Endothelial cell of umbilical vein (primary cell): ENCODE measurements around the gene NMRAL1. TPM values are rescaled to one million over a fixed set of nuclear protein-coding genes. Genes with fewer than 3 reads are reported as not detected.

Source experiments
- BruUV-seq: library from RNA; stranded (reverse); fragments of 400-500 nt; replicated peaks from 2 replicates; lab custom pipeline; 2021; lab: Mats Ljungman, UMichigan
- CTCF ChIA-PET: fragments of 300-600, 350-600 bp; sonication (Branson Sonifier 250); formaldehyde crosslinking; loops from one replicate; lab custom pipeline; 2021; ENCODE audit warnings: antibody characterized with exemption, inconsistent platforms; lab: Charles Lee
- POLR2A ChIA-PET: fragments of 300-600, 350-600 bp; sonication (Branson Sonifier 250); formaldehyde crosslinking; loops from one replicate; lab custom pipeline; 2021; ENCODE audit warnings: antibody characterized with exemption, inconsistent platforms; lab: Charles Lee
- DNase-seq: peaks from one replicate; pipeline ENCODE4 v3.0.0-alpha.2; 2011; ENCODE audit warnings: low read depth, low spot score
- FAIRE-seq: peaks from 2 replicates; lab custom pipeline; 2011; peaks lifted over from hg19 to GRCh38; lab: Jason Lieb, UNC
- H2AFZ ChIP-seq: 2 replicates; pipeline ENCODE4 v1.6.0; 2012; ENCODE audit warnings: low read depth, low read length, control low read depth, inconsistent platforms
- H3K27ac ChIP-seq: 2 replicates; pipeline ENCODE4 v1.5.1; 2011; ENCODE audit warnings: low read depth, mild to moderate bottlenecking, control low read depth, low read length, moderate library complexity; ENCODE audit not compliant: insufficient read depth
- H3K27me3 ChIP-seq, 2 experiments: 2 replicates each; pipeline versions ENCODE4 v1.6.0 to v1.6.1; 2011; ENCODE audit warnings: low read length in 2 of 2, mixed read lengths in 1 of 2; ENCODE audit not compliant: control insufficient read depth in 2 of 2, insufficient read depth in 2 of 2
- H3K36me3 ChIP-seq, 2 experiments: 2 replicates in 1 of 2; 3 replicates in 1 of 2; pipeline ENCODE4 v1.5.1; 2011; ENCODE audit warnings: low read length in 2 of 2, mild to moderate bottlenecking in 1 of 2, moderate library complexity in 1 of 2; ENCODE audit not compliant: control insufficient read depth in 2 of 2, insufficient read depth in 2 of 2; ENCODE audit errors: extremely low read depth in 1 of 2
- H3K4me1 ChIP-seq: 3 replicates; pipeline ENCODE4 v1.5.1; 2011; ENCODE audit warnings: mild to moderate bottlenecking, low read length; ENCODE audit not compliant: control insufficient read depth, insufficient read depth; ENCODE audit errors: extremely low read depth
- H3K4me2 ChIP-seq: 2 replicates; pipeline ENCODE4 v1.6.1; 2011; ENCODE audit warnings: low read length, control low read depth, mixed read lengths; ENCODE audit not compliant: insufficient read depth
- H3K4me3 ChIP-seq, 3 experiments: fragments of 200-600 bp in 1 of 3; sonication (generic), shearing (Covaris generic) in 1 of 3; replicated peaks in 1 of 3; 2 replicates each; pipeline ENCODE4 v1.5.1; 2011 to 2016; ENCODE audit warnings: control low read depth in 3 of 3, low read length in 3 of 3, mild to moderate bottlenecking in 2 of 3, inconsistent platforms in 1 of 3, low read depth in 1 of 3, moderate library complexity in 1 of 3; ENCODE audit not compliant: insufficient read depth in 1 of 3
- H3K79me2 ChIP-seq: 2 replicates; pipeline ENCODE4 v1.6.0; 2012; ENCODE audit warnings: low read length, inconsistent platforms; ENCODE audit not compliant: control insufficient read depth, insufficient read depth
- H3K9ac ChIP-seq: replicated peaks from 2 replicates; pipeline ENCODE3; 2011; ENCODE audit warnings: low read length, control low read depth; ENCODE audit not compliant: insufficient read depth; ENCODE audit errors: extremely low read depth
- H3K9me1 ChIP-seq: replicated peaks from 3 replicates; pipeline ENCODE4 v1.6.0; 2011; ENCODE audit warnings: mild to moderate bottlenecking, low read length; ENCODE audit not compliant: control insufficient read depth, insufficient read depth; ENCODE audit errors: extremely low read depth
- H3K9me3 ChIP-seq: replicated peaks from 2 replicates; pipeline ENCODE4 v1.5.1; 2012; ENCODE audit warnings: low read length, inconsistent platforms; ENCODE audit not compliant: control insufficient read depth, insufficient read depth
- H4K20me1 ChIP-seq: replicated peaks from 2 replicates; pipeline ENCODE3; 2011; ENCODE audit warnings: mild to moderate bottlenecking, low read length; ENCODE audit not compliant: control insufficient read depth, insufficient read depth; ENCODE audit errors: extremely low read depth
- CTCF ChIP-seq, 2 donors: IDR thresholded peaks; 1 replicate in 1 of 2; 2 replicates in 1 of 2; pipeline ENCODE4 v1.5.1; 2011; ENCODE audit warnings: low read length in 2 of 2, mild to moderate bottlenecking in 2 of 2, moderate library complexity in 2 of 2, control low read depth in 1 of 2, inconsistent platforms in 1 of 2, low read depth in 1 of 2; ENCODE audit not compliant: insufficient read depth in 1 of 2; ENCODE audit errors: extremely low read depth in 1 of 2
- EZH2 ChIP-seq: IDR thresholded peaks from 2 replicates; pipeline ENCODE4 v1.6.1; 2012; ENCODE audit warnings: borderline replicate concordance, low read depth, mild to moderate bottlenecking, moderate library complexity, low read length, inconsistent platforms; ENCODE audit not compliant: severe bottlenecking
- FOS ChIP-seq: IDR thresholded peaks from 2 replicates; pipeline ENCODE4 v1.6.1; 2011; ENCODE audit warnings: mild to moderate bottlenecking, low read length, moderate library complexity, borderline replicate concordance; ENCODE audit not compliant: insufficient read depth
- GATA2 ChIP-seq: IDR thresholded peaks from 2 replicates; pipeline ENCODE4 v1.7.0; 2011; ENCODE audit warnings: low read depth, mild to moderate bottlenecking, moderate library complexity, mixed read lengths, low read length; ENCODE audit not compliant: insufficient read length, insufficient read depth
- JUN ChIP-seq: IDR thresholded peaks from 2 replicates; pipeline ENCODE4 v1.6.1; 2011; ENCODE audit warnings: borderline replicate concordance, low read depth; ENCODE audit not compliant: insufficient read length, insufficient read depth
- MAX ChIP-seq: IDR thresholded peaks from 2 replicates; pipeline ENCODE4 v1.6.1; 2011; ENCODE audit not compliant: insufficient read depth, insufficient read length
- MYC ChIP-seq: IDR thresholded peaks from one replicate; pipeline ENCODE4 v1.6.1; 2011; ENCODE audit warnings: mild to moderate bottlenecking, low read depth, low read length
- POLR2A ChIP-seq: IDR thresholded peaks from 2 replicates; pipeline ENCODE4 v1.6.1; 2012; ENCODE audit warnings: low read depth, mild to moderate bottlenecking, control low read depth, low read length
- POLR2AphosphoS5 ChIP-seq: IDR thresholded peaks from 2 replicates; pipeline ENCODE4 v1.6.1; 2012; ENCODE audit warnings: low read depth, mild to moderate bottlenecking, control low read depth, low read length, moderate library complexity; ENCODE audit not compliant: insufficient read depth
- dilution Hi-C: fragments of 300-500 bp; cut with MboI; formaldehyde crosslinking; loops from one replicate; pipeline ENCODE4 v1.15.0; 2019; ENCODE audit warnings: low sequenced_read_pairs; ENCODE audit not compliant: extremely low pct_ligation_motif_present
- intact Hi-C: fragments of 100-400 bp; cut with micrococcal nuclease; formaldehyde crosslinking; loops from one replicate; pipeline ENCODE4 v1.10.0; 2022
- polyA plus RNA-seq, 4 experiments: library from polyadenylated mRNA; depleted of rRNA in 3 of 4; stranded (reverse) in 3 of 4; unstranded in 1 of 4; fragments of >200 nt; gene quantifications; 2 replicates each; pipeline versions ENCODE4 v1.2.1 to v1.2.3, GENCODE V29; 2011 to 2012; ENCODE audit warnings: missing spikeins in 1 of 4
- total RNA-seq: library from RNA; stranded (reverse); gene quantifications from 2 replicates; pipeline ENCODE4 v1.2.3, GENCODE V29; 2021

The NMRAL1 gene
- total and polyA plus RNA-seq, 2 donors (not counting 3 experiments of a cell fraction or from before 2014, with no cell fraction given): 48.0 to 84.4 TPM

GRCh38 chr16:4443271-4443670, 31.2 kb downstream of the NMRAL1 start:
- peaks cover 20 to 49% of the 10 kb centered on the region in 2 experiments for H3K36me3 ChIP-seq

More at GRCh38 chr16:4443271-4443670, 31.2 kb downstream of the NMRAL1 start:
- Histone ChIP-seq H3K9me3 (no peaks in the 10 kb centered on the region), H3K9ac (no peak overlapping the region), H3K4me1 (no peaks in the 10 kb centered on the region), H3K27ac (no peak overlapping the region), H3K4me2 (no peak overlapping the region), H3K27me3 (no peaks in the 10 kb centered on the region), H2AFZ (no peak overlapping the region), H3K4me3 (no peak overlapping the region), H4K20me1 (no peaks in the 10 kb centered on the region), H3K9me1 (no peaks in the 10 kb centered on the region), H3K79me2 (no peaks in the 10 kb centered on the region)
- TF ChIP-seq POLR2A: no peak
- TF ChIP-seq CTCF (IDR thresholded peaks at IDR 0.05; ENCODE audit: extremely low read depth in 1 of 2, insufficient read depth in 1 of 2, low read depth in 1 of 2, low read length in 2 of 2): no peak
- no peak for TF ChIP-seq EZH2
- TF ChIP-seq MAX: no peak
- no peak for TF ChIP-seq GATA2
- no peak for TF ChIP-seq FOS
- no peak for TF ChIP-seq MYC
- no peak for TF ChIP-seq JUN
- TF ChIP-seq POLR2AphosphoS5: no peak
- intact Hi-C loops: no loop called here
- dilution Hi-C loops: no loop called here
- no TSS peak for BruUV-seq
- ChIA-PET CTCF (no interaction called here), POLR2A (no interaction called here)
- no peak for FAIRE-seq
- no peak for DNase-seq
